Endothelial cell of umbilical vein (primary cell): ENCODE results near the gene LPP. TPM values are rescaled to one million over a fixed set of nuclear protein-coding genes. Genes with fewer than 3 reads are reported as not detected.

Experiments used
- BruUV-seq: library from RNA; stranded (reverse); fragments of 400-500 nt; replicated peaks from 2 replicates; lab custom pipeline; 2021; lab: Mats Ljungman, UMichigan
- CTCF ChIA-PET: fragments of 300-600, 350-600 bp; sonication (Branson Sonifier 250); formaldehyde crosslinking; loops from one replicate; lab custom pipeline; 2021; ENCODE audit warnings: antibody characterized with exemption, inconsistent platforms; lab: Charles Lee
- POLR2A ChIA-PET: fragments of 300-600, 350-600 bp; sonication (Branson Sonifier 250); formaldehyde crosslinking; loops from one replicate; lab custom pipeline; 2021; ENCODE audit warnings: antibody characterized with exemption, inconsistent platforms; lab: Charles Lee
- DNase-seq: peaks from one replicate; pipeline ENCODE4 v3.0.0-alpha.2; 2011; ENCODE audit warnings: low read depth, low spot score
- FAIRE-seq: peaks from 2 replicates; lab custom pipeline; 2011; peaks lifted over from hg19 to GRCh38; lab: Jason Lieb, UNC
- H2AFZ ChIP-seq: 2 replicates; pipeline ENCODE4 v1.6.0; 2012; ENCODE audit warnings: low read depth, low read length, control low read depth, inconsistent platforms
- H3K27ac ChIP-seq: 2 replicates; pipeline ENCODE4 v1.5.1; 2011; ENCODE audit warnings: low read depth, mild to moderate bottlenecking, control low read depth, low read length, moderate library complexity; ENCODE audit not compliant: insufficient read depth
- H3K27me3 ChIP-seq, 2 experiments: 2 replicates each; pipeline versions ENCODE4 v1.6.0 to v1.6.1; 2011; ENCODE audit warnings: low read length in 2 of 2, mixed read lengths in 1 of 2; ENCODE audit not compliant: control insufficient read depth in 2 of 2, insufficient read depth in 2 of 2
- H3K36me3 ChIP-seq, 2 experiments: 2 replicates in 1 of 2; 3 replicates in 1 of 2; pipeline ENCODE4 v1.5.1; 2011; ENCODE audit warnings: low read length in 2 of 2, mild to moderate bottlenecking in 1 of 2, moderate library complexity in 1 of 2; ENCODE audit not compliant: control insufficient read depth in 2 of 2, insufficient read depth in 2 of 2; ENCODE audit errors: extremely low read depth in 1 of 2
- H3K4me1 ChIP-seq: 3 replicates; pipeline ENCODE4 v1.5.1; 2011; ENCODE audit warnings: mild to moderate bottlenecking, low read length; ENCODE audit not compliant: control insufficient read depth, insufficient read depth; ENCODE audit errors: extremely low read depth
- H3K4me2 ChIP-seq: 2 replicates; pipeline ENCODE4 v1.6.1; 2011; ENCODE audit warnings: low read length, control low read depth, mixed read lengths; ENCODE audit not compliant: insufficient read depth
- H3K4me3 ChIP-seq, 3 experiments: fragments of 200-600 bp in 1 of 3; sonication (generic), shearing (Covaris generic) in 1 of 3; replicated peaks in 1 of 3; 2 replicates each; pipeline ENCODE4 v1.5.1; 2011 to 2016; ENCODE audit warnings: control low read depth in 3 of 3, low read length in 3 of 3, mild to moderate bottlenecking in 2 of 3, inconsistent platforms in 1 of 3, low read depth in 1 of 3, moderate library complexity in 1 of 3; ENCODE audit not compliant: insufficient read depth in 1 of 3
- H3K79me2 ChIP-seq: 2 replicates; pipeline ENCODE4 v1.6.0; 2012; ENCODE audit warnings: low read length, inconsistent platforms; ENCODE audit not compliant: control insufficient read depth, insufficient read depth
- H3K9ac ChIP-seq: replicated peaks from 2 replicates; pipeline ENCODE3; 2011; ENCODE audit warnings: low read length, control low read depth; ENCODE audit not compliant: insufficient read depth; ENCODE audit errors: extremely low read depth
- H3K9me1 ChIP-seq: replicated peaks from 3 replicates; pipeline ENCODE4 v1.6.0; 2011; ENCODE audit warnings: mild to moderate bottlenecking, low read length; ENCODE audit not compliant: control insufficient read depth, insufficient read depth; ENCODE audit errors: extremely low read depth
- H3K9me3 ChIP-seq: replicated peaks from 2 replicates; pipeline ENCODE4 v1.5.1; 2012; ENCODE audit warnings: low read length, inconsistent platforms; ENCODE audit not compliant: control insufficient read depth, insufficient read depth
- H4K20me1 ChIP-seq: replicated peaks from 2 replicates; pipeline ENCODE3; 2011; ENCODE audit warnings: mild to moderate bottlenecking, low read length; ENCODE audit not compliant: control insufficient read depth, insufficient read depth; ENCODE audit errors: extremely low read depth
- EZH2 ChIP-seq: IDR thresholded peaks from 2 replicates; pipeline ENCODE4 v1.6.1; 2012; ENCODE audit warnings: borderline replicate concordance, low read depth, mild to moderate bottlenecking, moderate library complexity, low read length, inconsistent platforms; ENCODE audit not compliant: severe bottlenecking
- FOS ChIP-seq: IDR thresholded peaks from 2 replicates; pipeline ENCODE4 v1.6.1; 2011; ENCODE audit warnings: mild to moderate bottlenecking, low read length, moderate library complexity, borderline replicate concordance; ENCODE audit not compliant: insufficient read depth
- GATA2 ChIP-seq: IDR thresholded peaks from 2 replicates; pipeline ENCODE4 v1.7.0; 2011; ENCODE audit warnings: low read depth, mild to moderate bottlenecking, moderate library complexity, mixed read lengths, low read length; ENCODE audit not compliant: insufficient read length, insufficient read depth
- JUN ChIP-seq: IDR thresholded peaks from 2 replicates; pipeline ENCODE4 v1.6.1; 2011; ENCODE audit warnings: borderline replicate concordance, low read depth; ENCODE audit not compliant: insufficient read length, insufficient read depth
- MYC ChIP-seq: IDR thresholded peaks from one replicate; pipeline ENCODE4 v1.6.1; 2011; ENCODE audit warnings: mild to moderate bottlenecking, low read depth, low read length
- POLR2A ChIP-seq: IDR thresholded peaks from 2 replicates; pipeline ENCODE4 v1.6.1; 2012; ENCODE audit warnings: low read depth, mild to moderate bottlenecking, control low read depth, low read length
- POLR2AphosphoS5 ChIP-seq: IDR thresholded peaks from 2 replicates; pipeline ENCODE4 v1.6.1; 2012; ENCODE audit warnings: low read depth, mild to moderate bottlenecking, control low read depth, low read length, moderate library complexity; ENCODE audit not compliant: insufficient read depth
- dilution Hi-C: fragments of 300-500 bp; cut with MboI; formaldehyde crosslinking; loops from one replicate; pipeline ENCODE4 v1.15.0; 2019; ENCODE audit warnings: low sequenced_read_pairs; ENCODE audit not compliant: extremely low pct_ligation_motif_present
- intact Hi-C: fragments of 100-400 bp; cut with micrococcal nuclease; formaldehyde crosslinking; loops from one replicate; pipeline ENCODE4 v1.10.0; 2022
- polyA plus RNA-seq, 4 experiments: library from polyadenylated mRNA; depleted of rRNA in 3 of 4; stranded (reverse) in 3 of 4; unstranded in 1 of 4; fragments of >200 nt; gene quantifications; 2 replicates each; pipeline versions ENCODE4 v1.2.1 to v1.2.3, GENCODE V29; 2011 to 2012; ENCODE audit warnings: missing spikeins in 1 of 4
- total RNA-seq: library from RNA; stranded (reverse); gene quantifications from 2 replicates; pipeline ENCODE4 v1.2.3, GENCODE V29; 2021
- TF ChIP-seq, protein P1 (sequence below), 2 donors: IDR thresholded peaks; 1 replicate in 1 of 2; 2 replicates in 1 of 2; pipeline ENCODE4 v1.5.1; 2011; ENCODE audit warnings: low read length in 2 of 2, mild to moderate bottlenecking in 2 of 2, moderate library complexity in 2 of 2, control low read depth in 1 of 2, inconsistent platforms in 1 of 2, low read depth in 1 of 2; ENCODE audit not compliant: insufficient read depth in 1 of 2; ENCODE audit errors: extremely low read depth in 1 of 2
- TF ChIP-seq, protein P2 (sequence below): IDR thresholded peaks from 2 replicates; pipeline ENCODE4 v1.6.1; 2011; ENCODE audit not compliant: insufficient read depth, insufficient read length

LPP gene
- total and polyA plus RNA-seq, 2 donors (not counting 3 experiments of a cell fraction or from before 2014, with no cell fraction given): 16.9 to 153 TPM

DNA sequence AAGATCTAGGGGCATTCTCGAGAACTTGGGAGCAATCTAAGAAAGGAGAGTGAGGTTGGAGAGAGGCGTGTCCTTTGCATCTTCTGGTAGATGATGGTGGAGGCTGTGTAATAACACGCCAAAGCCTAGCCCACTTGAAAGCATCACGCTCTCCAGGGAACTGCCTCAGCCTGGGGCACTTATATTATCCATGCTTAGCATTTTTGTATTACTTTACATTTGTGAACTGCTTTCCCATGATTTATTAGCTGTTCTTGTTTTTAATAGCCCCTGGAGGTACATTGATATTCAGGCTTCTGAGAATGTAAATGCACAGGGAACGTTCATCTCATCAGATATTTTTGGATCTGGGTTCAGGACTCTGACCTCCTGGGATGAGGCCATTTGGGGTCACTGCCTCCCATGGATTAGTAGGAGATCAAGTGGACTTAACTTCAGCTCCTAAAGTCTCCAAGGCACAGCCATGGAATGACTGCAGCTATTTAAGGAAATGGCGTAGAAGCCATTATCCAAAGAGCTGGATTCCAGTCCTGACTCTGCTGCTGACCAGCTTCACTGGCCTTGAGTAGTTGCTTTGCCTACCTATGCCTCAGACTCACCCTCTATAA is 124.9 kb downstream of the LPP start:
- H3K36me3 ChIP-seq: no peaks in the 10 kb centered on the region
- H3K4me1 ChIP-seq: no peaks in the 10 kb centered on the region
- TF ChIP-seq GATA2 (no peak), POLR2AphosphoS5 (no peak), FOS (no peak), MYC (no peak), JUN (no peak), POLR2A (no peak), EZH2 (no peak)
- TF ChIP-seq, protein P1, sequence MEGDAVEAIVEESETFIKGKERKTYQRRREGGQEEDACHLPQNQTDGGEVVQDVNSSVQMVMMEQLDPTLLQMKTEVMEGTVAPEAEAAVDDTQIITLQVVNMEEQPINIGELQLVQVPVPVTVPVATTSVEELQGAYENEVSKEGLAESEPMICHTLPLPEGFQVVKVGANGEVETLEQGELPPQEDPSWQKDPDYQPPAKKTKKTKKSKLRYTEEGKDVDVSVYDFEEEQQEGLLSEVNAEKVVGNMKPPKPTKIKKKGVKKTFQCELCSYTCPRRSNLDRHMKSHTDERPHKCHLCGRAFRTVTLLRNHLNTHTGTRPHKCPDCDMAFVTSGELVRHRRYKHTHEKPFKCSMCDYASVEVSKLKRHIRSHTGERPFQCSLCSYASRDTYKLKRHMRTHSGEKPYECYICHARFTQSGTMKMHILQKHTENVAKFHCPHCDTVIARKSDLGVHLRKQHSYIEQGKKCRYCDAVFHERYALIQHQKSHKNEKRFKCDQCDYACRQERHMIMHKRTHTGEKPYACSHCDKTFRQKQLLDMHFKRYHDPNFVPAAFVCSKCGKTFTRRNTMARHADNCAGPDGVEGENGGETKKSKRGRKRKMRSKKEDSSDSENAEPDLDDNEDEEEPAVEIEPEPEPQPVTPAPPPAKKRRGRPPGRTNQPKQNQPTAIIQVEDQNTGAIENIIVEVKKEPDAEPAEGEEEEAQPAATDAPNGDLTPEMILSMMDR (IDR thresholded peaks at IDR 0.05; ENCODE audit: extremely low read depth in 1 of 2, insufficient read depth in 1 of 2, low read depth in 1 of 2, low read length in 2 of 2): no peak
- TF ChIP-seq, protein P2, sequence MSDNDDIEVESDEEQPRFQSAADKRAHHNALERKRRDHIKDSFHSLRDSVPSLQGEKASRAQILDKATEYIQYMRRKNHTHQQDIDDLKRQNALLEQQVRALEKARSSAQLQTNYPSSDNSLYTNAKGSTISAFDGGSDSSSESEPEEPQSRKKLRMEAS: no peak
- FAIRE-seq (no peak), DNase-seq (no peak)
- H4K20me1 ChIP-seq: no peaks in the 10 kb centered on the region
- BruUV-seq: no TSS peak
- dilution Hi-C loops (no loop called here), intact Hi-C loops (no loop called here)
- POLR2A ChIA-PET: no interaction called here
- no peak overlapping the region for H3K27ac ChIP-seq
- no peak overlapping the region for H3K4me2 ChIP-seq
- no peaks in the 10 kb centered on the region for H3K9me1 ChIP-seq
- H3K9ac ChIP-seq: no peak overlapping the region
- no peaks in the 10 kb centered on the region for H3K27me3 ChIP-seq
- no peak overlapping the region for H3K4me3 ChIP-seq
- peaks cover 19% of the 10 kb centered on the region for H3K79me2 ChIP-seq
- CTCF ChIA-PET: no interaction called here
- no peaks in the 10 kb centered on the region for H3K9me3 ChIP-seq
- H2AFZ ChIP-seq: no peak overlapping the region
